Esophagus muscularis mucosa (tissue), 4 donors: ENCODE results near the gene MAGI1. TPM values are rescaled to one million over a fixed set of nuclear protein-coding genes. Genes with fewer than 3 reads are reported as not detected.
A peak's percentile ranks its signal among the peaks of the same experiment; 100 is the strongest.

Experiments used
- DNase-seq: peaks from one replicate; pipeline ENCODE4 v3.0.0-alpha.2; 2017; ENCODE audit errors: extremely low spot score
- H3K27ac ChIP-seq, 4 donors: fragments of 200-600 bp; sonication (generic); replicated peaks in 1 of 4; 1 replicate in 3 of 4; 2 replicates in 1 of 4; pipeline ENCODE4 v1.5.1; 2016 to 2019; ENCODE audit warnings: mild to moderate bottlenecking in 1 of 4
- H3K27me3 ChIP-seq, 4 donors: fragments of 200-600 bp; sonication (generic); one replicate each; pipeline versions ENCODE4 v1.5.1 to v1.6.0; 2016 to 2019
- H3K36me3 ChIP-seq, 4 donors: fragments of 200-600 bp; sonication (generic); one replicate each; pipeline ENCODE4 v1.5.1; 2016 to 2019
- H3K4me1 ChIP-seq, 4 donors: fragments of 200-600 bp; sonication (generic); one replicate each; pipeline ENCODE4 v1.5.1; 2016 to 2019
- H3K4me3 ChIP-seq, 4 donors: fragments of 200-600 bp; sonication (generic); 1 replicate in 2 of 4; 2 replicates in 2 of 4; pipeline ENCODE4 v1.5.1; 2016 to 2019; ENCODE audit warnings: mild to moderate bottlenecking in 4 of 4, moderate library complexity in 1 of 4
- H3K9me3 ChIP-seq, 4 donors: fragments of 200-600 bp; sonication (generic); 1 replicate in 3 of 4; 2 replicates in 1 of 4; pipeline ENCODE4 v1.5.1; 2016 to 2019
- EP300 ChIP-seq: sonication (generic); formaldehyde crosslinking; IDR thresholded peaks from one replicate; pipeline ENCODE4 v1.6.1; 2017; ENCODE audit warnings: antibody characterized with exemption
- POLR2A ChIP-seq: fragments of 450-650 bp; IDR thresholded peaks from one replicate; pipeline ENCODE4 v1.6.1; 2017; ENCODE audit warnings: antibody characterized with exemption, moderate library complexity, mild to moderate bottlenecking, low read depth
- POLR2AphosphoS5 ChIP-seq, 2 donors: sonication (generic); formaldehyde crosslinking; IDR thresholded peaks; one replicate each; pipeline ENCODE4 v1.6.1; 2017; ENCODE audit warnings: antibody characterized with exemption in 2 of 2
- WGBS: methylation state at CpG from one replicate; pipeline ENCODE4 v1.1.5; 2018; 5-methylcytosine and 5-hydroxymethylcytosine counted together
- intact Hi-C: fragments of 100-400 bp; cut with DNase I; formaldehyde crosslinking; loops from one replicate; pipeline ENCODE4 v1.15.1; 2023
- total RNA-seq, 4 donors: library from RNA; depleted of rRNA; stranded (reverse); fragments of >200 nt; gene quantifications; one replicate each; pipeline versions ENCODE4 v1.1.0 to v1.2.1, GENCODE V29; 2016
- TF ChIP-seq, protein P1 (sequence below), 3 experiments: fragments of 200-600 bp in 2 of 3; fragments of 450-650 bp in 1 of 3; sonication (generic) in 2 of 3; IDR thresholded peaks; one replicate each; pipeline ENCODE4 v1.5.1; 2017 to 2019; ENCODE audit warnings: antibody characterized with exemption in 3 of 3, mild to moderate bottlenecking in 2 of 3, moderate library complexity in 1 of 3

MAGI1 gene
- total RNA-seq, 4 donors from 2014 or later = 17.1 to 35.1 (median 25.2) TPM

DNA sequence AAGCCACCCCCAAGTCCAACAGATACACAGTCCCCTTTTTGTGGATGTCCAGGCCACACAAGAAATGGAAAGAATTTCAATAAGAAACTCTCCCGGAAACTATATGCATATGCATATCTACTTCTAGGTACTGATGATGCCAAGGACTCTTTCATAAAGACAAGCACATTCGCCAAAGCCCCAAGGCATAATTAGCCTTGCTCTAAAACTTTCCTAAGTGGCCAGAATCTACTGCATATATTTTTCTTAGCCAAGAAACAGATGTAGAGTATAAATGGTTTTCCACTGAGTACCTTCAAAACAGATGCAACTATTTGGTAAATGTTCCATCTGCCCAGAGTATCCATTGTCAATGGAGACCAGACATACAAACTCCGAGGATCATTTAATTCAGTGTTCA lies 73.9 kb downstream of the MAGI1 start:
- H3K4me3 ChIP-seq = no peak overlapping the region
- no peak for TF ChIP-seq POLR2A
- no peak for TF ChIP-seq POLR2AphosphoS5 (IDR thresholded peaks at IDR 0.05)
- TF ChIP-seq EP300 = no peak
- TF ChIP-seq, protein P1, sequence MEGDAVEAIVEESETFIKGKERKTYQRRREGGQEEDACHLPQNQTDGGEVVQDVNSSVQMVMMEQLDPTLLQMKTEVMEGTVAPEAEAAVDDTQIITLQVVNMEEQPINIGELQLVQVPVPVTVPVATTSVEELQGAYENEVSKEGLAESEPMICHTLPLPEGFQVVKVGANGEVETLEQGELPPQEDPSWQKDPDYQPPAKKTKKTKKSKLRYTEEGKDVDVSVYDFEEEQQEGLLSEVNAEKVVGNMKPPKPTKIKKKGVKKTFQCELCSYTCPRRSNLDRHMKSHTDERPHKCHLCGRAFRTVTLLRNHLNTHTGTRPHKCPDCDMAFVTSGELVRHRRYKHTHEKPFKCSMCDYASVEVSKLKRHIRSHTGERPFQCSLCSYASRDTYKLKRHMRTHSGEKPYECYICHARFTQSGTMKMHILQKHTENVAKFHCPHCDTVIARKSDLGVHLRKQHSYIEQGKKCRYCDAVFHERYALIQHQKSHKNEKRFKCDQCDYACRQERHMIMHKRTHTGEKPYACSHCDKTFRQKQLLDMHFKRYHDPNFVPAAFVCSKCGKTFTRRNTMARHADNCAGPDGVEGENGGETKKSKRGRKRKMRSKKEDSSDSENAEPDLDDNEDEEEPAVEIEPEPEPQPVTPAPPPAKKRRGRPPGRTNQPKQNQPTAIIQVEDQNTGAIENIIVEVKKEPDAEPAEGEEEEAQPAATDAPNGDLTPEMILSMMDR (IDR thresholded peaks at IDR 0.05) = no peak
- H3K4me1 ChIP-seq = peaks cover 0 to 37% (median 0%) of the 10 kb centered on the region in 4 donors
- H3K27me3 ChIP-seq = no peaks in the 10 kb centered on the region
- no peak for DNase-seq
- H3K9me3 ChIP-seq = no peaks in the 10 kb centered on the region
- no peaks in the 10 kb centered on the region for H3K36me3 ChIP-seq
- no peak overlapping the region for H3K27ac ChIP-seq
- 88% methylated on average over 3 of the region's 3 CpGs for WGBS
- intact Hi-C loops = no loop called here

DNA sequence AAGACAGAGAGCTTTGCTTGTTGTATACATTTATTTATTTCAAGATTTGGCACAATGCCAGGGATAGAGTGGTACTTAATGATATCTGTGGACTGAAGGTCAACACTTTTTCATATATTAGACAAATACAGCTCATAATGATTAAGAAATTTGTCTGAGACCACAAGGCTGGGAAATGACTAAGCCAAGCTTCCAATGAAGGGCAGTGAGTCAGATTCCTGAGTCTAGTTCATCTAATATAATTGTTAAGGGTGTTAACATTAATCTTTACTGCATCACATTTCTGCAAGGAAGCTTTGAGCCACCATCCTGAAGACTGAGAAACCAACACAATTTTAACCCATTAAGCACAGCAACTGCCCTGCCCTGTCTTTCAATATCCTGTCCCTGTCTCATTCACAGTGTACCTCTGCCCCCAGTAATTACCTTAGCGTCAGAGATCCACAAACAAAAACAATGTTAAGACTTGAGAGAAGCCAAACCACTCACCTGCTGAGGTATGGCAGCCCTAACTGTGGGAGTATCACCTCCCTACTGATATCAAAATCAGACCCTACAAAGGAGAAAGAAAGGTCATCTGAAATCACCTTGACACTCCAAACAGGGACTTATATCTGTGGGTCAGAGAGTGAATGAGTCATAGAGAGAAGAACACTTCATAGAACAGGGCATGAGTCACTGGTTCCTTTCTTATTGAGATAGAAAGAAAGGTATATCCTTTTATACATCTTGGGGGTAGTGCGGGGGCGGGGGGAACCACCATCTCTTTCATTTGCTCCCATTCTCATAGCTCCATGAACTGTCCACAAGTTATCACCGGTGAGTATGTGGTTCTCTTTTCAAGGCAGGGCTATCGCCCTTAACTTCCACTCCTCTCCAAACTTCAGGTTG lies 74.7 kb downstream of the MAGI1 start:
- H3K27me3 ChIP-seq = no peaks in the 10 kb centered on the region
- TF ChIP-seq POLR2AphosphoS5 (IDR thresholded peaks at IDR 0.05) (no peak), POLR2A (no peak), EP300 (no peak)
- TF ChIP-seq, protein P1 (IDR thresholded peaks at IDR 0.05) = no peak
- no peaks in the 10 kb centered on the region for H3K36me3 ChIP-seq
- peaks cover 0 to 33% (median 0%) of the 10 kb centered on the region in 4 donors for H3K4me1 ChIP-seq
- whole genome bisulfite sequencing = 93% methylated on average over 5 of the region's 5 CpGs
- H3K27ac ChIP-seq = peak overlapping the region in 1 of 4 donors; percentile 7
- DNase-seq = no peak
- no peaks in the 10 kb centered on the region for H3K9me3 ChIP-seq
- no peak overlapping the region for H3K4me3 ChIP-seq
- intact Hi-C loops = no loop called here

DNA sequence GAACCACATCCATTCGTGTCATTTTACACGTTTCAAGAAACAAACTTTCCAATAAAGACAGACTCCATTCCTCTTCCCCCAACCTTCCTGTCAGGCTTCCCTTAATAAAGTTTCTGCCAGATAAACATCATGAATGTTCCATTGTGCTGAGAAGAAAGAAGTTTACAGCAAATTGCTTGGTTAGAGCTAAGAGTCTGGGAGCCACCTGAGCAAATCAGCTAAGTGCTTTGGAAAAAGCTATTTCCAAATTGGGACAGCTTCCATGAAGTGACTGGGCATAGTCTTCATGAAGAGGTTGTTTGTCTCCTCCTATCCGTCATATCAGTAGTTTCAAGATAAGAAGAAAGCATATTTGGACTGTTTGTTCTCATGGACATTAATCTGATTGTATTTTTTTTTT lies 77.0 kb downstream of the MAGI1 start:
- peaks cover 0 to 29% (median 0%) of the 10 kb centered on the region in 4 donors for H3K4me1 ChIP-seq
- no peak overlapping the region for H3K27ac ChIP-seq
- H3K9me3 ChIP-seq = no peaks in the 10 kb centered on the region
- no peaks in the 10 kb centered on the region for H3K36me3 ChIP-seq
- TF ChIP-seq POLR2A = no peak
- no peak for TF ChIP-seq POLR2AphosphoS5 (IDR thresholded peaks at IDR 0.05)
- TF ChIP-seq, protein P1 (IDR thresholded peaks at IDR 0.05) = no peak
- no peak for TF ChIP-seq EP300
- H3K4me3 ChIP-seq = no peak overlapping the region
- WGBS = 71% methylated on average over 3 of the region's 3 CpGs
- intact Hi-C loops = no loop called here
- no peaks in the 10 kb centered on the region for H3K27me3 ChIP-seq
- DNase-seq = no peak

DNA sequence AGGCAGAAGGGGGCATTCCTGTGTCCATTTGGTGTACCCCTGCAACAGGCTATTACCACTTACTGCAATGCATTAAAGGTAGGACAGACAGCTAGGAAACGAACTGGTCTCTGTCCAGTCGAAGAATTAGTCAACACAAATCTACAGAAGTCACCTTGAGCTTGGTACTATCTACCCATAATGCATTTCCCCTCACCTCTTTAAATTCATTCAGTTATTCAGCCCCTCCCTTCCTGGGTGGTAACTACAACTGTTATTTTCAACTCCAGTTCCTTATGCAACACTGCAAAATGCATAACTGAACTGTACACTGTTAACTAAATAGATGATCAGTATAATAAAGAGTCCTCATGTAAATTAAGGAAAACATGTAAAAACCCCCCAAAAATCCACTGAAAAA lies 77.6 kb downstream of the MAGI1 start:
- intact Hi-C loops = no loop called here

More for the DNA sequence above, 77.6 kb downstream of the MAGI1 start:
- H3K9me3 ChIP-seq = no peaks in the 10 kb centered on the region
- DNase-seq = no peak
- H3K4me1 ChIP-seq = peaks cover 0 to 29% (median 0%) of the 10 kb centered on the region in 4 donors
- WGBS = 93% methylated on average over 2 of the region's 2 CpGs
- no peak overlapping the region for H3K27ac ChIP-seq
- H3K4me3 ChIP-seq = no peak overlapping the region
- H3K36me3 ChIP-seq = no peaks in the 10 kb centered on the region
- no peaks in the 10 kb centered on the region for H3K27me3 ChIP-seq
- TF ChIP-seq POLR2AphosphoS5 (IDR thresholded peaks at IDR 0.05) (no peak), POLR2A (no peak), EP300 (no peak)
- TF ChIP-seq, protein P1 (IDR thresholded peaks at IDR 0.05) = no peak
